Measurements from ENCODE around the gene TBX5. TPM values are rescaled to one million over a fixed set of nuclear protein-coding genes. Genes with fewer than 3 reads are reported as not detected.

TBX5 gene
- total and polyA plus RNA-seq, 2 donors (not counting 1 experiment from before 2014, with no cell fraction given): 16.8 to 19.4 TPM

DNA sequence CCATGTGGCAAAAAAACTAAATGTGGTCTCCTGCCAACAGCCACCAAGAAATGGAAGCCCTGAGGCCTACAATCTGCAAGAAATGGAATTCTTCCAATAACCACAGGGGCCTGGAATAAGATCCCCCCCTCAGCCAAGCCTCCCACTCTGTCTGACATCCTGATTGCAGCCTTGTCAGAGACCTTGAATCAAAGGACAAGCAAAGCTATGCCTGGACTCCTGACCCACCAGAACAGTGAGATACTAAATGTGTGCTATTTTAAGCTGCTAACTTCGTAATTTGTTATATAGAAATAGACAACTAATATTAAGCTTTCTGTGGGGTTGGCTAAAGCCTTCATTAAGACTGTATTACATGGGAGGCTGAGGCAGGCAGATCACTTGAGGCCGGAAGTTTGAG is 77.7 kb downstream of the TBX5 start:
- Histone ChIP-seq H3K4me3 (replicated peaks in 1 of 4; ENCODE audit: control extremely low read depth in 1 of 4, insufficient read depth in 1 of 4, low read depth in 3 of 4, low read length in 4 of 4) (no peak overlapping the region), H3K9me3 (ENCODE audit: control insufficient read depth, insufficient read depth, low read depth, low read length) (no peaks in the 10 kb centered on the region), H3K9ac (ENCODE audit: insufficient read depth, low read length) (no peak overlapping the region), H2AFZ (ENCODE audit: low read length) (no peak overlapping the region), H3K27ac (ENCODE audit: insufficient read depth, low read length) (no peak overlapping the region), H3K4me2 (ENCODE audit: extremely low read depth, insufficient read depth, low read length) (no peak overlapping the region), H3K36me3 (ENCODE audit: control insufficient read depth, insufficient read depth, low read length) (no peaks in the 10 kb centered on the region), H3K4me1 (ENCODE audit: control insufficient read depth, extremely low read depth, insufficient read depth, low read length) (no peaks in the 10 kb centered on the region), H4K20me1 (ENCODE audit: control insufficient read depth, extremely low read depth, insufficient read depth, low read length) (no peaks in the 10 kb centered on the region), H3K27me3 (ENCODE audit: control insufficient read depth, insufficient read depth, low read length) (no peaks in the 10 kb centered on the region), H3K79me2 (ENCODE audit: control insufficient read depth, insufficient read depth, low read length) (no peaks in the 10 kb centered on the region)
- TF ChIP-seq EZH2 (IDR thresholded peaks at IDR 0.05; ENCODE audit: low read length, missing control alignments): no peak
- TF ChIP-seq, protein P1, sequence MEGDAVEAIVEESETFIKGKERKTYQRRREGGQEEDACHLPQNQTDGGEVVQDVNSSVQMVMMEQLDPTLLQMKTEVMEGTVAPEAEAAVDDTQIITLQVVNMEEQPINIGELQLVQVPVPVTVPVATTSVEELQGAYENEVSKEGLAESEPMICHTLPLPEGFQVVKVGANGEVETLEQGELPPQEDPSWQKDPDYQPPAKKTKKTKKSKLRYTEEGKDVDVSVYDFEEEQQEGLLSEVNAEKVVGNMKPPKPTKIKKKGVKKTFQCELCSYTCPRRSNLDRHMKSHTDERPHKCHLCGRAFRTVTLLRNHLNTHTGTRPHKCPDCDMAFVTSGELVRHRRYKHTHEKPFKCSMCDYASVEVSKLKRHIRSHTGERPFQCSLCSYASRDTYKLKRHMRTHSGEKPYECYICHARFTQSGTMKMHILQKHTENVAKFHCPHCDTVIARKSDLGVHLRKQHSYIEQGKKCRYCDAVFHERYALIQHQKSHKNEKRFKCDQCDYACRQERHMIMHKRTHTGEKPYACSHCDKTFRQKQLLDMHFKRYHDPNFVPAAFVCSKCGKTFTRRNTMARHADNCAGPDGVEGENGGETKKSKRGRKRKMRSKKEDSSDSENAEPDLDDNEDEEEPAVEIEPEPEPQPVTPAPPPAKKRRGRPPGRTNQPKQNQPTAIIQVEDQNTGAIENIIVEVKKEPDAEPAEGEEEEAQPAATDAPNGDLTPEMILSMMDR (conservative IDR thresholded peaks at IDR 0.05 in 1 of 2, IDR thresholded peaks at IDR 0.05 in 1 of 2; ENCODE audit: low read depth in 1 of 2, low read length in 2 of 2): no peak
- no peak for DNase-seq (ENCODE audit: low read depth in 2 of 2)

GRCh38 chr12:114327765-114328164 is 78.2 kb downstream of the TBX5 start:
- H3K9me3 ChIP-seq (ENCODE audit: control insufficient read depth, insufficient read depth, low read depth, low read length): no peaks in the 10 kb centered on the region
- H3K27me3 ChIP-seq (ENCODE audit: control insufficient read depth, insufficient read depth, low read length): no peaks in the 10 kb centered on the region
- no peaks in the 10 kb centered on the region for H4K20me1 ChIP-seq (ENCODE audit: control insufficient read depth, extremely low read depth, insufficient read depth, low read length)
- no peaks in the 10 kb centered on the region for H3K36me3 ChIP-seq (ENCODE audit: control insufficient read depth, insufficient read depth, low read length)
- H3K4me2 ChIP-seq (ENCODE audit: extremely low read depth, insufficient read depth, low read length): no peak overlapping the region
- no peaks in the 10 kb centered on the region for H3K79me2 ChIP-seq (ENCODE audit: control insufficient read depth, insufficient read depth, low read length)
- no peak overlapping the region for H3K9ac ChIP-seq (ENCODE audit: insufficient read depth, low read length)
- H3K4me1 ChIP-seq (ENCODE audit: control insufficient read depth, extremely low read depth, insufficient read depth, low read length): no peaks in the 10 kb centered on the region
- H3K27ac ChIP-seq (ENCODE audit: insufficient read depth, low read length): no peak overlapping the region
- no peak overlapping the region for H3K4me3 ChIP-seq (replicated peaks in 1 of 4; ENCODE audit: control extremely low read depth in 1 of 4, insufficient read depth in 1 of 4, low read depth in 3 of 4, low read length in 4 of 4)
- TF ChIP-seq, protein P1 (conservative IDR thresholded peaks at IDR 0.05 in 1 of 2, IDR thresholded peaks at IDR 0.05 in 1 of 2; ENCODE audit: low read depth in 1 of 2, low read length in 2 of 2): no peak
- TF ChIP-seq EZH2 (IDR thresholded peaks at IDR 0.05; ENCODE audit: low read length, missing control alignments): no peak
- no peak overlapping the region for H2AFZ ChIP-seq (ENCODE audit: low read length)
- no peak for DNase-seq (ENCODE audit: low read depth in 2 of 2)

DNA sequence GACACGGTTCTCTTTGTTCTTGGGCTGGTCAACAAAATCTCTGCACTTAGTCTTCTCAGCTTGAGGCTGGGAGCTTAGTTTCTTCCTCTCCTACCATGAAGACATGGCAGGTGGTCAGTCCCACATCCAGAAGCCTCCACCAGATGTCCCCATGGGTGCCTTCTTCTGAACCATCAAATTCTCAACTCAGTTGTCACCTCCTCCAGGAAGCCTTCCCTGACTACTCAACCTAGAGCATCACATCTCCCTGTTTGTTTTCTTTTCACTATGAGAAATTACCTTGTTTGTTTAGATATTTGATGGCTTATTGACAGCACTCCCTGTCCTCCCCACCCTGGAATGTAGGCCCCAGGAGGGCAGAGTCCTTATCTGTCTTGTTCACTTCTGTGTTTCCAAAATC is 84.4 kb downstream of the TBX5 start:
- TF ChIP-seq EZH2 (IDR thresholded peaks at IDR 0.05; ENCODE audit: low read length, missing control alignments): no peak
- TF ChIP-seq, protein P1 (conservative IDR thresholded peaks at IDR 0.05 in 1 of 2, IDR thresholded peaks at IDR 0.05 in 1 of 2; ENCODE audit: low read depth in 1 of 2, low read length in 2 of 2): no peak
- Histone ChIP-seq H3K27me3 (ENCODE audit: control insufficient read depth, insufficient read depth, low read length) (no peaks in the 10 kb centered on the region), H3K27ac (ENCODE audit: insufficient read depth, low read length) (no peak overlapping the region)

More for the DNA sequence above, 84.4 kb downstream of the TBX5 start:
- Histone ChIP-seq H3K4me1 (ENCODE audit: control insufficient read depth, extremely low read depth, insufficient read depth, low read length) (peaks cover under 1% of the 10 kb centered on the region), H3K4me3 (replicated peaks in 1 of 4; ENCODE audit: control extremely low read depth in 1 of 4, insufficient read depth in 1 of 4, low read depth in 3 of 4, low read length in 4 of 4) (no peak overlapping the region), H2AFZ (ENCODE audit: low read length) (no peak overlapping the region), H3K36me3 (ENCODE audit: control insufficient read depth, insufficient read depth, low read length) (no peaks in the 10 kb centered on the region), H3K9ac (ENCODE audit: insufficient read depth, low read length) (no peak overlapping the region), H4K20me1 (ENCODE audit: control insufficient read depth, extremely low read depth, insufficient read depth, low read length) (no peaks in the 10 kb centered on the region), H3K79me2 (ENCODE audit: control insufficient read depth, insufficient read depth, low read length) (no peaks in the 10 kb centered on the region), H3K4me2 (ENCODE audit: extremely low read depth, insufficient read depth, low read length) (no peak overlapping the region), H3K9me3 (ENCODE audit: control insufficient read depth, insufficient read depth, low read depth, low read length) (no peaks in the 10 kb centered on the region)
- DNase-seq (ENCODE audit: low read depth in 2 of 2): no peak
